Ovary (tissue), 3 donors: Measurements from ENCODE around the gene DACT2.

Experiments
- EP300 ChIP-seq: sonication (generic); formaldehyde crosslinking; IDR thresholded peaks from one replicate; pipeline ENCODE4 v1.6.1; 2017; ENCODE audit warnings: antibody characterized with exemption
- POLR2A ChIP-seq: fragments of 450-650 bp; IDR thresholded peaks from one replicate; pipeline ENCODE4 v1.6.1; 2017; ENCODE audit warnings: antibody characterized with exemption, mild to moderate bottlenecking, moderate library complexity
- TF ChIP-seq, protein P1 (sequence below), 3 donors: fragments of 450-650 bp in 2 of 3; fragments of 200-600 bp in 1 of 3; IDR thresholded peaks; one replicate each; pipeline versions ENCODE4 v1.5.1 to v1.8.0; 2016 to 2022; ENCODE audit warnings: antibody characterized with exemption in 3 of 3, mild to moderate bottlenecking in 1 of 3
- donor health status: DM: no; HTN: no; CAD: no.

DNA sequence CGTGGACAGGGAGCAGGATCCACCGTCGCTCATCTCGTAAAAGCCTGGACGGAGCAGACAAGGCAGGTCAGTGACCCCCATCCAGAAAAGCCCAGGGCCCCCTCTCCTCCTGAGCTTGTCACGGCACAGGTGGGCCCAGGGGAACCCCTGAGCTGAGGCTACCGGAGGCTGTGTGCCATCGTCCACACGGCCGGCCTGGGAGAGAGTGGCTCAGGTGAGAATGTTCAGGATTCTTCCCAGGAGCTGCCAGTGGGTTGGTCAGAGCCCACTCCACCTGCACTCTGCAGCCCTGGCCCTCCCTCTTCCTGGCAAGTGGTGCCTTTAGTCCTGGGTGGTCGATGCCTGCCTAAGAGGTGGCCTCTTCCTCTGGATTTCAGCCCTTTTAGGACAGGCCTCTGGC is 9.2 kb downstream of the DACT2 start:
- TF ChIP-seq POLR2A (no peak), EP300 (no peak)
- TF ChIP-seq, protein P1, sequence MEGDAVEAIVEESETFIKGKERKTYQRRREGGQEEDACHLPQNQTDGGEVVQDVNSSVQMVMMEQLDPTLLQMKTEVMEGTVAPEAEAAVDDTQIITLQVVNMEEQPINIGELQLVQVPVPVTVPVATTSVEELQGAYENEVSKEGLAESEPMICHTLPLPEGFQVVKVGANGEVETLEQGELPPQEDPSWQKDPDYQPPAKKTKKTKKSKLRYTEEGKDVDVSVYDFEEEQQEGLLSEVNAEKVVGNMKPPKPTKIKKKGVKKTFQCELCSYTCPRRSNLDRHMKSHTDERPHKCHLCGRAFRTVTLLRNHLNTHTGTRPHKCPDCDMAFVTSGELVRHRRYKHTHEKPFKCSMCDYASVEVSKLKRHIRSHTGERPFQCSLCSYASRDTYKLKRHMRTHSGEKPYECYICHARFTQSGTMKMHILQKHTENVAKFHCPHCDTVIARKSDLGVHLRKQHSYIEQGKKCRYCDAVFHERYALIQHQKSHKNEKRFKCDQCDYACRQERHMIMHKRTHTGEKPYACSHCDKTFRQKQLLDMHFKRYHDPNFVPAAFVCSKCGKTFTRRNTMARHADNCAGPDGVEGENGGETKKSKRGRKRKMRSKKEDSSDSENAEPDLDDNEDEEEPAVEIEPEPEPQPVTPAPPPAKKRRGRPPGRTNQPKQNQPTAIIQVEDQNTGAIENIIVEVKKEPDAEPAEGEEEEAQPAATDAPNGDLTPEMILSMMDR (IDR thresholded peaks at IDR 0.05), result no peak
